ENCODE results near the gene RECK.

RECK gene

GRCh38 chr9:36045610-36046009, 8.9 kb downstream of the RECK start:
- H3K27ac ChIP-seq (ENCODE audit: poor library complexity, severe bottlenecking) = no peak overlapping the region
- ATAC-seq (ENCODE audit: low read depth) = no peak
- no peak for DNase-seq (ENCODE audit: low spot score)
- no peaks in the 10 kb centered on the region for H3K27me3 ChIP-seq (ENCODE audit: insufficient read depth, poor library complexity, severe bottlenecking)
- TF ChIP-seq CTCF (IDR thresholded peaks at IDR 0.05; ENCODE audit: poor library complexity, severe bottlenecking) = no peak
- no peaks in the 10 kb centered on the region for H3K36me3 ChIP-seq (ENCODE audit: low read depth)
- H3K4me3 ChIP-seq (ENCODE audit: severe bottlenecking) = no peak overlapping the region
- H3K4me1 ChIP-seq (ENCODE audit: insufficient read depth, poor library complexity, severe bottlenecking) = peaks cover 7% of the 10 kb centered on the region
- no peaks in the 10 kb centered on the region for H3K9me3 ChIP-seq (ENCODE audit: severe bottlenecking)

DNA sequence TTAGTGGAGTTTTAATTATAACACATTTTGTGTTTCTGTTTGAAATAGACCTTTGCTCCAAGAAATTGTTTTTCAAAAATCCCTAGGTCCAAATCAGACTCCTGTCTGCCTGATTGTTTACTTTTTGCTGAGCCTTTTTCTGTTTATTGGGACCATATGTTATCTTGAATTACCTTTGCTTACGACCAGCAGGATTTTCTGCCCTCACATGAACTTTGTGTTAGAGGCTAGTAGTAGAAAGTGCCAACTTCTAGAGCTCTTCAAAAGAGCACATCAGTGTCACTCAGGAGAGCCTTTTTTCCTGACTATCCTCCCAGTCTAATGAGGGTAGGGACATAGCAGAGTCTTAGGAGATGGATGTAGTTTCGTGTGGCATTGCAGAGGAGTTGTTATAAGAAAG, 10.2 kb downstream of the RECK start:
- no peak for ATAC-seq (ENCODE audit: low read depth)
- no peak for TF ChIP-seq CTCF (IDR thresholded peaks at IDR 0.05; ENCODE audit: poor library complexity, severe bottlenecking)
- no peak overlapping the region for H3K27ac ChIP-seq (ENCODE audit: poor library complexity, severe bottlenecking)
- no peaks in the 10 kb centered on the region for H3K27me3 ChIP-seq (ENCODE audit: insufficient read depth, poor library complexity, severe bottlenecking)
- no peaks in the 10 kb centered on the region for H3K4me1 ChIP-seq (ENCODE audit: insufficient read depth, poor library complexity, severe bottlenecking)
- DNase-seq (ENCODE audit: low spot score) = no peak
- H3K36me3 ChIP-seq (ENCODE audit: low read depth) = no peaks in the 10 kb centered on the region
- H3K9me3 ChIP-seq (ENCODE audit: severe bottlenecking) = no peaks in the 10 kb centered on the region
- H3K4me3 ChIP-seq (ENCODE audit: severe bottlenecking) = no peak overlapping the region

GRCh38 chr9:36049408-36049807, 12.7 kb downstream of the RECK start:
- DNase-seq (ENCODE audit: low spot score) (no peak), ATAC-seq (ENCODE audit: low read depth) (no peak)
- no peaks in the 10 kb centered on the region for H3K36me3 ChIP-seq (ENCODE audit: low read depth)
- no peak overlapping the region for H3K4me3 ChIP-seq (ENCODE audit: severe bottlenecking)
- no peaks in the 10 kb centered on the region for H3K4me1 ChIP-seq (ENCODE audit: insufficient read depth, poor library complexity, severe bottlenecking)
- H3K27ac ChIP-seq (ENCODE audit: poor library complexity, severe bottlenecking) = no peak overlapping the region
- H3K9me3 ChIP-seq (ENCODE audit: severe bottlenecking) = no peaks in the 10 kb centered on the region
- no peaks in the 10 kb centered on the region for H3K27me3 ChIP-seq (ENCODE audit: insufficient read depth, poor library complexity, severe bottlenecking)
- TF ChIP-seq CTCF (IDR thresholded peaks at IDR 0.05; ENCODE audit: poor library complexity, severe bottlenecking) = no peak

DNA sequence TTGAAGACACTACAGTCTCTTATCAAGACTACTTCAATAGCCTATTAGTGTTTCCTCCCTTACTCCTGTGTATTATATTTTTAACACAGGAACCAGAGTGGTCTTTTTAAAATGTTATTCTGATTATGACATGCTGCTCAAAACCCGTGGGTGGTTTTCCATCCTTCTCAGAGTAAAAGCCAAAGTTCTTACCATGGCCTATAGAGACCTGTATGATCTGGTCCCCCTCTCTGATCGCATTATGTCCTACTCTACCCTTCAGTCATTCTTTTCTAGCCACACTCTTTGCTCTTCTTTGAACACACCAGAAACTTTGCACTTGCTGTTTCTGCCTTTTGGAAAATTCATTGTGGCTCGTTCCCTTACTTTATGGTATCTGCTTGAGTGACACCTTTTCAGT, 13.8 kb downstream of the RECK start:
- DNase-seq (ENCODE audit: low spot score) (no peak), ATAC-seq (ENCODE audit: low read depth) (no peak)
- H3K27me3 ChIP-seq (ENCODE audit: insufficient read depth, poor library complexity, severe bottlenecking) = no peaks in the 10 kb centered on the region
- no peak for TF ChIP-seq CTCF (IDR thresholded peaks at IDR 0.05; ENCODE audit: poor library complexity, severe bottlenecking)
- no peaks in the 10 kb centered on the region for H3K4me1 ChIP-seq (ENCODE audit: insufficient read depth, poor library complexity, severe bottlenecking)
- no peak overlapping the region for H3K27ac ChIP-seq (ENCODE audit: poor library complexity, severe bottlenecking)
- no peaks in the 10 kb centered on the region for H3K36me3 ChIP-seq (ENCODE audit: low read depth)
- no peaks in the 10 kb centered on the region for H3K9me3 ChIP-seq (ENCODE audit: severe bottlenecking)
- H3K4me3 ChIP-seq (ENCODE audit: severe bottlenecking) = no peak overlapping the region

GRCh38 chr9:36051317-36051716, 14.6 kb downstream of the RECK start:
- DNase-seq (ENCODE audit: low spot score) (no peak), ATAC-seq (ENCODE audit: low read depth) (no peak)
- H3K9me3 ChIP-seq (ENCODE audit: severe bottlenecking) = no peaks in the 10 kb centered on the region
- H3K4me1 ChIP-seq (ENCODE audit: insufficient read depth, poor library complexity, severe bottlenecking) = no peaks in the 10 kb centered on the region
- H3K4me3 ChIP-seq (ENCODE audit: severe bottlenecking) = no peak overlapping the region
- no peak for TF ChIP-seq CTCF (IDR thresholded peaks at IDR 0.05; ENCODE audit: poor library complexity, severe bottlenecking)
- H3K27me3 ChIP-seq (ENCODE audit: insufficient read depth, poor library complexity, severe bottlenecking) = no peaks in the 10 kb centered on the region
- no peaks in the 10 kb centered on the region for H3K36me3 ChIP-seq (ENCODE audit: low read depth)
- H3K27ac ChIP-seq (ENCODE audit: poor library complexity, severe bottlenecking) = no peak overlapping the region
